Hepatic stellate cell (primary cell): ENCODE results near the gene IFI27L2.
"Not testable (repeated sequence)": the region's sequence is repeated elsewhere in the genome, so short reads cannot be mapped to it uniquely, and the experiment has no call there.

Experiments
- DNase-seq: peaks from one replicate; pipeline ENCODE4 v3.0.0; 2011; ENCODE audit warnings: low spot score

Gene IFI27L2

GRCh38 chr14:94129111-94129757, at the start of gene IFI27L2:
Gene IFI27L2 (minus strand): TSS chr14:94129604. CDS start chr14:94129564, 40 bp downstream.
- peak; percentile 91 for DNase-seq

DNA sequence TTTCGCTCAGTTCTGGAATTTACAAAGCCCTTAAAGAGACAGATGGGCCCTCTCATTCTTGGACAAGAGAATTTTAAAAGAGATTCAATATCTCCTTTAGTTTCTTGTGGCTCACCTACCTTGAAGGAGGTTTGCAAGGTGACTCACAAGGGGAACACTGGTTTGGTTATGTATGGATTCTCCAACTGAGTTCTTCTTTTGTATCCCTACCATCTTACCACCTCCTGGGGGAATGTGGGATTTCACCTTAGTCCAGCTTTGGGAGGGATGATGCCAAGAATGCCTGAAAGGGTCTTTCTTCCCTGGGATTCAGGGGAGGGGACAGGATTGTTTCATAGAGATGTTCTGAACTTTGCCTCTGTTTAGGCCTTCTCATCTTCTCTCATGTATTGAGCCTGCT, 48.4 kb upstream of the IFI27L2 start:
- no peak for DNase-seq

- no peak for DNase-seq
Observed at GRCh38 chr14:94176808-94177207, 47.4 kb upstream of the IFI27L2 start.

DNA sequence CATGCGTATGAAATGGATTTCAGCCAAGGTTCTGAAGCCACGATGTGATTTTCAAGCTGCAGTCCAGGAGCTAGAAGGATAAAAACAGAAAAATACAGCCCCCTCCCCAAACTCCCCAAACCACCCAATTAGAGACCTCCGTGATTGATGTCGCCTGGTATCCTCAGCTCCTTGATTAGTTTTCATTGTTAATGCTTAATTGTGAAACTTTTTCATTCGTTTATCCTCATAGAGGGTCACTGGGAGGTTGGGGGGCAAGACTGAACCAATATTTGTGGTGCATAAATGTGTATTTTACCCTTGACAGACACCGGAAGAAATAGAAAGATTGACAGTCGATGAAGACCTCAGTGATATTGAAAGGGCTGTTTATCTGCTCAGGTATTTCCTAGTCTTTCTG, 46.3 kb upstream of the IFI27L2 start:
- no peak for DNase-seq

DNA sequence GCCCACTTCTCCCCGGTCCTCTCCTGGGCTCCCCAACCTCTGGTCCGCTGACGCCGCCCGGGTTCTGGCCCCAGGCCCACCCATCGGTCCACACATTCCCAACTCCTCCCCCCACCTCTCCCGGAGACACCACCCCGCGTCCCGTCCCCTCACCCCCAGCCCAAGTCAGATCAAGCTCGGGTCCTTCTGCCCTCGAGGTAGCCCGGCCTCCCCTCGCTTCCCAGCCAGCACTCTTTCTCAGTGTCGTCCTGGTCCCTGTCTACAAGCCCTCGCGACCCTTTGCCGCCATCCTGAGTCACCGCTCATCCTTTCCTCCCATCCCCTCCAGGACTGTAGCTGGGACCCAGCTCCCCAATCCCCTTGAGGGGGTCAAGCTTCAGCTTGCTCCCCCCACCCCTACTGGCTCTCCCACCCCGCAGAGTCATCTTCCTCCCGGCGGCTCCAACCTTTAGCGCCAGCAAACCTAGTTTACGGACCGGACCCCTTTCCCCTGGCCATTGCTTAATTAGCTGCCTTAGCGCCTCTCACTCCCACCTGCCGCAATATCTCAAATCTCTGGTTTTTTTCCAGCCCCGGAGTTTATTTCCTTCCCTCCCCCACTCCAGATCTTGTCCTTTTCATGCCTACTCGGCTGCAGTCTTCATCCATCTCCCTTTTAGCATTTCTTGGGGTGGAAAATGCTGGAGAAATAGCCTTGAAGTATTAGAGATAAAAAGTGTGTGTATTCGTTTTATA, 45.8 kb upstream of the IFI27L2 start:
- no peak for DNase-seq

GRCh38 chr14:94174604-94175010, 45.2 kb upstream of the IFI27L2 start:
- DNase-seq = no peak

DNA sequence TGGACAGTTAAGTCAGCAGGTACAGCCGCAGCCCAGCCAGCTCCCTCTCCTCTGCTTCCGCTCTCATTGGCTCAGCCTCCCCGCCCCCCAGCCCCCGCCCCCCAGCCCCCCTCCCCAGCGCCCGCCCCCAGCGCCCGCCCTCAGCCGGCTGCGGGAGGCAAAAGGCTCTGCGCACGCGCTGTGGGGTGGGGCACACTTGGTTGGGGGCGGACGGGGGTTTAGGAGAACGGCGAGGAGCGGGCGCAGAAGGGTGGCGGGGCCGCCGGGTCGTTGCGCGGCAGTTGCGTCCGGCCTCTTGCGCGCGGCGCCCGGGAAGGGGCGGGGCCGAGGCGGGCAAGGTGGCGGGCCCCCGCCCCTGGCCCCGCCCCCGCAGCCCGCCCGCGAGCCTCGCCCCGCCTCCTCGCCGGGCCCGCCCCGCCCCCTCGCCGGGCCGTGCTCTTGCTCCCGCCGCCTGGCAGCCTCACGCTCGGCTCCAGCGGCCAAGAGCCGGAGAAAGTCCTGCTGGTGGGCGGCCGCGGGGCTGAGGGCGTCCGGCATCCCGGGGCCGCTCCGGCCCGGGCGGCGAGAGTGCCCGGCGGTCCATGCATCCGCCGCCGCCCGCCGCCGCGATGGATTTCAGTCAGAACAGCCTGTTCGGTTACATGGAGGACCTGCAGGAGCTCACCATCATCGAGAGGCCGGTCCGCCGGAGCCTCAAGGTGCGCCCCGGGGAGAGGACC, 44.6 kb upstream of the IFI27L2 start, which contains the start of gene PPP4R4:
TSS of gene PPP4R4 (plus strand) at position 438 of the 719 bp plus-strand sequence. CDS start at position 582, 144 bp downstream.
- DNase-seq = peak; percentile 74

GRCh38 chr14:94173471-94173884, 44.1 kb upstream of the IFI27L2 start:
- DNase-seq = no peak

GRCh38 chr14:94172545-94172944, 43.1 kb upstream of the IFI27L2 start:
- no peak for DNase-seq

- peak; percentile 45 for DNase-seq
Observed at GRCh38 chr14:94171208-94171607, 41.8 kb upstream of the IFI27L2 start.

- no peak for DNase-seq
Observed at GRCh38 chr14:94170136-94170535, 40.7 kb upstream of the IFI27L2 start.

DNA sequence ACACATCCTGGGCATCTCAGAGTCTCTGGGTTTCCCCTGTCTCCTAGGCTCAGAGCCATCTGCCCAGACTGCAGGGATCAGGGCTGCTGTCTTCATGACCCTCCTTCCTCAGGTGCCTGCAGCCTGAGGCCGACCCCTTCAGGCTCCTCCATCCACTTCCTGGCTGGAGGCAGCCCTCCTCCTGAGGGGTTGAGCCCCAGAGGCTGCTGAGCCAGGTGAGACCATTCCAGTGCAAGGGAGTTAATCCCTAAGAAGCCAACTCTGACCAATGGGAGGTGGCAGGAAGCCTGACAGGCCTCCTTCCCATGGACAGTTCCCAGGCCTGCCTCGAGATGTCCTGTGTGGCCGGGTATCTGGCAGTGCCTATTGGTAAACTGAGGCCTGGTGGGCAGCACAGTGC, 36.3 kb upstream of the IFI27L2 start:
- DNase-seq = no peak

DNA sequence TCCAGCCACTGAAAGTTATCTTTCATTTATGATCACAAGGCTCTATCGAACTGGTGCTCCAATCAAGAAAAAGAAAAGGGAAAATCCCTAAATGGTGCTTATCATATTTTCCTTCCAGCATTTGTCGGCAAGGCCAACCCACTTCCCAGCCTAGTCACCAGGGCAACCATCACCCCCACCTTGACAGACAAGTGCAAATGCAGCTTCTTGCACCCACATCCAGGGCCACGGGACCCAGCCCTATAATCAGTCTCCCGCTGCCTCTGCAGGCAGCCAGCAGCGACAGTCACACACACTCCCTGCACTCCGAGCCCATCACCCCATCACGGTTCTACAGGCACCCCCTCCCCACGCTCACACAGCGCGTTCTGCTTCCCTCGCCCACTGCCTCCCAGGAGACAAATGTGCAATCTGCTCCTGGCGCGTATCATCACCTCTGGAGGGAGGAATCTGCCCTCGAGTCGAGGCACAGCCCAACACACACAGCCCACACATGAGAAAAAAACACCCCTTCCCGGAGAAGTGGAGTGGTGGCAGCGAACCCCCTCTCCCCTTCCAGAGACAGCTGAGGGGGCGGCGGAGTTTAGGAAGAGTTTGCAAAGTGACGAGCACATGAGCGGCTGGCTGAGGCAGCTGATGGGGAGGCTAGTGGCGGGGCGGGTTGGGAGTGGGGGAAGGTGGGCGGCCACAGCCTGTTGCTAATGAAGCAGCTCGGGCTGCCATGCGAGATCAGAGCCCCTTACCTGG, 35.5 kb upstream of the IFI27L2 start:
- no peak for DNase-seq

DNA sequence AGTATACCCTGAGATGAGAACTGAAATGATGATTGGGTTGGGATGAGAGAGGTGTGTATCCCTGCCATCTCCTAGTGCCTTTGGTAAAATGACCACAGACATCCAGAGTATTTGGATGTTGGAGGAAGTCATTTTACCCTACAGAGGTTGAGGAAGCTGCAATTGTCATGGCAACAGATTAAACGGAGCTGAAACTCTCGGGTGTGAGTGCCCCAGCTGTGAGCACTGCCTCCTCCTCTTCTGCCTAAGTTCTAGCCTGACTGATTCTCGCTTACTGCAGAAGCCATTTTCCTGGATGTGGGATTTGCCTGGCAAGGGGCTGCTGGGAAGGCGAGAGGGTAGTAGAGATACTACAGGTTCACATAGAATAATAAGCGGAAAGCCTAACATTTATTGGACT, 34.4 kb upstream of the IFI27L2 start:
- DNase-seq = no peak

DNA sequence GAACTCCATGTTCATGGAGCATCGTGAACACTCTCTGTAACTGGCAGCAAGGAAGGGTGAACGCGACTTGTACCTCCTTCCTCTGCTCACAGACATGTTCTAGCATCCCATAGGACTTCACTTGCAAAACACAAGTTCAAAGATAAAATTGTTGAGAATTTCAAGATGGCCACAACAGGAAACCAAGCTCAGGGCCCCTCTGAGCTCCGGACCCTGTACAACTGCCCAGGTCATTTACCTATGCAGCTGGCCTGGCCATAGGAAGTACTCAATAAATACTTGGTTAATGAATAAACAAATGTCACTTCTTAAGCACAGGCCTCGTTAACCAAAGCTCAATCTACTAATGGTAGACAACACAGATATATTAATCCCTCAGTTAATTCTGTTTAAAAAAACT, 33.1 kb upstream of the IFI27L2 start:
- DNase-seq = no peak

- DNase-seq = no peak
Observed at GRCh38 chr14:94161981-94162380, 32.6 kb upstream of the IFI27L2 start.

GRCh38 chr14:94161058-94161457, 31.7 kb upstream of the IFI27L2 start:
- DNase-seq = no peak

DNA sequence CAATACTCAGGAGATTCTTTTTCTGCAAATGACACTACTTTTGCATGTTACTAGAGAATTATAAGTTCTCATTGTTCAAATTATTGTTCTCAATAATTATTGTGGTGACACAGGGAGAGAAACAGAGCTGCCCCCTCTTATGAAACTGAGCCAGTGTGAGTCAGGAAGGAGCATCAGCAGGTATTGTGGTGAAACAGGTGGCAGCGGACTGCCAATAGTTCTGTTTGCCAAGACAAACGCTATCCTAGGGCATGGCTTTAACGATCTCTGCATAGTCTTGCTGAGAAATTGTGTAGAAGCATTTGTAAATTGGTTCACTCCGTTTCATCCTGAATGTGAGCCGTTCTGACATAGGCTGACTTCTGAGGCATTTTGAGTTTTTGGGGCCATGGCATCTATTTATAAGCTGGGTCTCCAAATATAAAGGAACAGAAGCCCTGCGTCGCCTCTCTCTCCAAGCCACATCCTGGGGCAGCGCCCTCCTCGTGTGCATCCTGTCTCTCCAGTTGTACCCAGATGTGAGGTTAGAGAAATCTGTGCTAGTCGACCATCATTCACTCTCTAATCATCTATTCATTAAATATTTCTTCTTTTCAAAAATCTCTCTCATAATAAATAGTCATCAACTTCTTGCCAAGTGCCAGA, 29.0 kb upstream of the IFI27L2 start:
- no peak for DNase-seq

DNA sequence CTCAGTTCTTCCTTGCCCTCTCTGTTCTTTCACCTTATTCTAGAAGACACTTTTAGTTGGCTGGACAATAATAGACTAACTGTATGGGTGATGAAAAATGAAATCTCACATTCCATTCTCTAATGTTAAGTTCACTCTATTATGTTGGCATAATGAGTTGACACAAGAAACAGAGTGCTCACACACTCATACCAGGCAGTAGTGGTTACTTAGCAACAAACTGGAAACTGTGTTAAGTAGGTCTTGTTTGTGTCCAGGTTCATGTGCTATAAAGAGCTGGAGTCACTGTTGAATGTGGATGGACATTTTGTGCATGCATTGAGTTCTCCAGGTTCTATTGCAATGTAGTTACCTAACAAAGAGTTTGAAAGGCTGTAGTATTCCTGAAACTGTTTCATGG, 27.8 kb upstream of the IFI27L2 start:
- DNase-seq = no peak

GRCh38 chr14:94156143-94156542, 26.7 kb upstream of the IFI27L2 start:
- DNase-seq = not testable (repeated sequence)

GRCh38 chr14:94153750-94154342, 24.4 kb upstream of the IFI27L2 start:
- no peak for DNase-seq
